ENCODE results near the gene P2RX1. TPM values are rescaled to one million over a fixed set of nuclear protein-coding genes. Genes with fewer than 3 reads are reported as not detected.

The P2RX1 gene
- total RNA-seq, 8 experiments from 2014 or later: 0.05 to 1.2 (median 0.29) TPM; not detected in 2

GRCh38 chr17:3947318-3947810, 31.1 kb upstream of the P2RX1 start:
- peaks cover 4 to 15% of the 10 kb centered on the region in 2 donors for H3K4me1 ChIP-seq (replicated peaks in 1 of 2)
- in situ Hi-C loops (cut with MboI; ENCODE audit: low pct_unique_long_range_greater_than_20kb in 2 of 9, low sequenced_read_pairs in 9 of 9, unreplicated experiment in 9 of 9): no loop called here

GRCh38 chr17:3946711-3947235, 30.5 kb upstream of the P2RX1 start:
- peaks cover 4 to 15% of the 10 kb centered on the region in 2 donors for H3K4me1 ChIP-seq (replicated peaks in 1 of 2)
- WGBS, 10 experiments: 83% methylated on average over 1 of the region's 5 CpGs; no CpG with 5 or more reads in 9 of the 10 experiments
- H3K4me3 ChIP-seq: no peak overlapping the region
- no peak overlapping the region for H3K27ac ChIP-seq
- in situ Hi-C loops (cut with MboI; ENCODE audit: low pct_unique_long_range_greater_than_20kb in 2 of 9, low sequenced_read_pairs in 9 of 9, unreplicated experiment in 9 of 9): no loop called here
- no peak for ATAC-seq (replicated peaks in 6 of 8)

More at GRCh38 chr17:3947318-3947810, 31.1 kb upstream of the P2RX1 start:
- WGBS, 10 experiments: 70 to 100% (median 91%) methylated on average over 1 to 14 of the region's 43 CpGs; no CpG with 5 or more reads in 5 of the 10 experiments
- ATAC-seq (replicated peaks in 6 of 8): no peak
- H3K27ac ChIP-seq: no peak overlapping the region
- no peak overlapping the region for H3K4me3 ChIP-seq

DNA sequence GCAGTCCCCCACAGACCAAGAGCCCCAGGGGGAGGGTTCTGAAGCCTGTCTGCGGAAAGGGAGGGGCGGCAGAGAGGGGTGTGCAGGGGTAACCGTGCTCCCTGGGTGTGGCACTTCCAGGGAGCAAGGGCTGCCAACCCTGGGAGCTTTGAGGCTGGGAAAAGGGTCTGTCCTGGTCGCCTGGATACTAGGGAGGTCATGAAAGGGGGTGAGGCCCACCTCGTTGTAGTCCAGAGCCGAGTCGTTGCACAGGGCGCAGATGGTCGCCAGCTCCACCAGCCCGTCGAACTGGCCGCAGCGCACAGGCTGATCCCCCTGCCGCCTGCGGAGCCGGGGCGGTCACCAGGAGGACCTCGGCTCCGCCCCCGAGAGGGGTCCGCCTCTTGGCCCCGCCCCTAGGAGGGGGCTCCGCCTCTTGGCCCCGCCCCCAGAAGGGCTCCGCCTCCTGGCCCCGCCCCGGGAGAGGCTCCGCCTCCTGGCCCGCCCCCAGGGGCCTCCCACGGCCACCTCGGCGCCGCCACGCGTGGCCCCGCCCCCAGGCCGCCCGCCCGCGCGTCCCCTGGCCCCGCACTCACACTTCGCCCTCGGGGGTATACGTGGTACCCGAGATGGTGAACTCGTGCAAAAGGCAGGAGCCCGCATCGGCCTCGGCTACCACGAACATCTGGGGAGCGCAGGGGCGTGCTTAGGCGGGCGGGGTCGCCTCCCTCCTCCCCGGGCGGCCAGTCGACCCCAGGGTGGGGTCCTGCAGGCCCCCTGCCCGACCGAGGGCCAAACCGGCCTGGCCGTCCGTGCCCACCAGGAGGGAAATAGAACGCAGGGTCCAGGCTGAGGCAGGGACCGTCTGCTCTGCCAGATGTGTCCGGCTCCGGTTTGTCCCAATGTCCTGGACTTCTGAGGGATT, 28.5 kb upstream of the P2RX1 start:
- in situ Hi-C loops (cut with MboI; ENCODE audit: low pct_unique_long_range_greater_than_20kb in 2 of 9, low sequenced_read_pairs in 9 of 9, unreplicated experiment in 9 of 9): no loop called here
- peak; percentile 81 to 95 (median 89) for ATAC-seq (replicated peaks in 6 of 8)
- 5 to 20% methylated on average over 1 to 11 of the region's 68 CpGs; no CpG with 5 or more reads in 8 of the 10 experiments for WGBS, 10 experiments

DNA sequence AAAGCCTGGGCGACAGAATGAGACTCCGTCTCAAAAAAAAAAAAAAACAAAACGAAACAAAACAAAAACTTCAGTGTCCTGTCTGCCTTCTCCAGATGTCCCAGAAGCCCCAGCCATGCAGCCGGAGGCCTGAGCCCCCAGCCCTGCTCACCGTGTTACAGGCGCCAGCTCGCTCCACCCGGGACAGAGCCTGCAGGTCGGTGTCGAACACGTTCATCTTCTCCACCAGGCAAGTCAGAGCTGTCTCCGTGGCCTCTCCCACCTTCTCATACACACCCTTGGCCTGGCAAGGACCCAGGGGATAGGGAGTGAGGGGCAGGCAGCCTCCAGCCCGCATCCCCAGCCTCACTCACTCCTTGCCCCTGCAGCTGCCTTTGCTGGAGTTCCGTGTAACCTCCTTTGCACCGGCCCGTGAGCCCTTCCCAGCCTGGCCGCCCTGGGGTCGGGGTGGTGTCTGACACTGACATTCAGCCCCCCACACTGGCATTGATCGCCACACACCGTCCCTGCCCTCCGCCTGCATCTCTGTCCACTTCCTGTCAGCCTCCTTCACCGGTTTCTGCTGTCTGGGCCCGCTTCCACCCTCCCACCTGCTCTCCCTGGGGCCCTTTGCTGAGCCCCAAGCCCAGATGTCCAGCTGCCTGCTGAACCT, 27.1 kb upstream of the P2RX1 start:
- Histone ChIP-seq H3K4me3 (no peak overlapping the region), H3K4me1 (replicated peaks in 1 of 2) (peaks cover 4 to 15% of the 10 kb centered on the region in 2 donors), H3K27ac (no peak overlapping the region)
- WGBS, 10 experiments: 62 to 100% (median 84%) methylated on average over 1 to 13 of the region's 23 CpGs; no CpG with 5 or more reads in 4 of the 10 experiments
- in situ Hi-C loops (cut with MboI; ENCODE audit: low pct_unique_long_range_greater_than_20kb in 2 of 9, low sequenced_read_pairs in 9 of 9, unreplicated experiment in 9 of 9): no loop called here
- no peak for ATAC-seq (replicated peaks in 6 of 8)

More for the DNA sequence above, 28.5 kb upstream of the P2RX1 start:
- Histone ChIP-seq H3K4me3 (peak overlapping the region; percentile 22 to 32 (median 28)), H3K4me1 (replicated peaks in 1 of 2) (peaks cover 4 to 15% of the 10 kb centered on the region in 2 donors), H3K27ac (peak overlapping the region in 1 of 2 donors; percentile 3)

- in situ Hi-C loops (cut with MboI; ENCODE audit: low pct_unique_long_range_greater_than_20kb in 2 of 9, low sequenced_read_pairs in 9 of 9, unreplicated experiment in 9 of 9): no loop called here
- H3K4me1 ChIP-seq (replicated peaks in 1 of 2): peaks cover 4 to 15% of the 10 kb centered on the region in 2 donors
Observed at GRCh38 chr17:3940965-3941698, 24.9 kb upstream of the P2RX1 start.

DNA sequence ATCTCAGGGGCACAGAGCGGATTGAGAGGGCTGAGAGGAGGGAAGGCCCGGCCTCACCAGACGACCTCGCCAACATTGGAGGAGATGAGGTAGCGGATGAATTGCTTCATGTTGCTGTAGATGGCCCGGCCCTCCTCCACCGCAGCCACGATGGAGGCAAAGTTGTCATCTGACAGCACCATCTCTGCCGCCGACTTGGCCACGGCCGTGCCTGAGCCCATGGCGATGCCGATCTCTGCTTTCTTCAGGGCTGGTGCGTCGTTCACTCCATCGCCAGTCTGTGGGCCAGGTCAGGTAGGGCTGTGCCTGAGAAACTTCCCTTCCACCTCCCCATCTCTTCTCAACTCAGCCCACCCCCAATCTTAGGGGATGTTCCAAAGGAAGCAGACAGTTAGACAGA, 21.1 kb upstream of the P2RX1 start:
- H3K4me1 ChIP-seq (replicated peaks in 1 of 2): no peaks in the 10 kb centered on the region
- WGBS, 10 experiments: 88 to 94% (median 90%) methylated on average over 3 to 4 of the region's 17 CpGs; no CpG with 5 or more reads in 7 of the 10 experiments
- no peak overlapping the region for H3K4me3 ChIP-seq
- no peak for ATAC-seq (replicated peaks in 6 of 8)
- no peak overlapping the region for H3K27ac ChIP-seq
- in situ Hi-C loops (cut with MboI; ENCODE audit: low pct_unique_long_range_greater_than_20kb in 2 of 9, low sequenced_read_pairs in 9 of 9, unreplicated experiment in 9 of 9): no loop called here

More at GRCh38 chr17:3940965-3941698, 24.9 kb upstream of the P2RX1 start:
- no peak overlapping the region for H3K4me3 ChIP-seq
- ATAC-seq (replicated peaks in 6 of 8): no peak
- H3K27ac ChIP-seq: no peak overlapping the region
- WGBS, 10 experiments: 80 to 97% (median 89%) methylated on average over 1 to 17 of the region's 48 CpGs; no CpG with 5 or more reads in 4 of the 10 experiments

DNA sequence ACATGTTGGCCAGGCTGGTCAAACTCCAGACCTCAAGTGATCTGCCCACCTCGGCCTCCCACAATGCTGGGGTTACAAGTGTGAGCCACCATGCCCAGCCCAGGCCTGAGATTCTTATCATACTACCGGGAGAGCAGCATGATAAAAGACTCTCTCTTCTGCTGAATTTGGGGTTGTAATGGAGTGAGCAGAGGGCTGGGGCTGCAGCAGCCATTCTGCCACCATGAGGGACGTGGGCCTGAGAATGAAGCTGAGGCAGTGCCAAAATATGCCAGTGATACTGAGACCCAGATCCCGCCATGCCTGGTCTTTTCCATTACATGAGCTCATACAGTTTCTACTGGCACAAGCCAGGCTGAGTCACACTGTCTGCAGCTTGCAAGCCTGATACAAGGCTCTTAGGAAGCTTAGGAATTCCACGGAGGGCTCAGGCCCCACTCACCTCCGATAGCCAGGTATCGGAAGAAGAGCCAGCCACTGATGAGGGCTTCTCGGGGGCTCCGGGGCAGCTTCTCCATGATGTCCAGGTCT, 19.6 kb upstream of the P2RX1 start:
- Histone ChIP-seq H3K4me3 (no peak overlapping the region), H3K4me1 (replicated peaks in 1 of 2) (no peaks in the 10 kb centered on the region), H3K27ac (no peak overlapping the region)
- ATAC-seq (replicated peaks in 6 of 8): peak in 1 of 8 experiments; percentile 31
- 67 to 96% methylated on average over 3 to 6 of the region's 9 CpGs; no CpG with 5 or more reads in 8 of the 10 experiments for WGBS, 10 experiments
- in situ Hi-C loops (cut with MboI; ENCODE audit: low pct_unique_long_range_greater_than_20kb in 2 of 9, low sequenced_read_pairs in 9 of 9, unreplicated experiment in 9 of 9): no loop called here

GRCh38 chr17:3935140-3935542, 18.9 kb upstream of the P2RX1 start:
- peak; percentile 84 to 100 (median 92) for ATAC-seq (replicated peaks in 6 of 8)
- in situ Hi-C loops (cut with MboI; ENCODE audit: low pct_unique_long_range_greater_than_20kb in 2 of 9, low sequenced_read_pairs in 9 of 9, unreplicated experiment in 9 of 9): no loop called here
- no peak overlapping the region for H3K27ac ChIP-seq
- WGBS, 10 experiments: 17 to 83% (median 40%) methylated on average over 1 to 7 of the region's 10 CpGs; no CpG with 5 or more reads in 4 of the 10 experiments
- no peaks in the 10 kb centered on the region for H3K4me1 ChIP-seq (replicated peaks in 1 of 2)
- H3K4me3 ChIP-seq: no peak overlapping the region

GRCh38 chr17:3929764-3930163, 13.5 kb upstream of the P2RX1 start:
- Histone ChIP-seq H3K27ac (no peak overlapping the region), H3K4me1 (replicated peaks in 1 of 2) (peaks cover 8 to 29% of the 10 kb centered on the region in 2 donors), H3K4me3 (no peak overlapping the region)
- in situ Hi-C loops (cut with MboI; ENCODE audit: low pct_unique_long_range_greater_than_20kb in 2 of 9, low sequenced_read_pairs in 9 of 9, unreplicated experiment in 9 of 9): no loop called here
- ATAC-seq (replicated peaks in 6 of 8): no peak
- no CpG with 5 or more reads among the region's 1 CpG for WGBS, 10 experiments

DNA sequence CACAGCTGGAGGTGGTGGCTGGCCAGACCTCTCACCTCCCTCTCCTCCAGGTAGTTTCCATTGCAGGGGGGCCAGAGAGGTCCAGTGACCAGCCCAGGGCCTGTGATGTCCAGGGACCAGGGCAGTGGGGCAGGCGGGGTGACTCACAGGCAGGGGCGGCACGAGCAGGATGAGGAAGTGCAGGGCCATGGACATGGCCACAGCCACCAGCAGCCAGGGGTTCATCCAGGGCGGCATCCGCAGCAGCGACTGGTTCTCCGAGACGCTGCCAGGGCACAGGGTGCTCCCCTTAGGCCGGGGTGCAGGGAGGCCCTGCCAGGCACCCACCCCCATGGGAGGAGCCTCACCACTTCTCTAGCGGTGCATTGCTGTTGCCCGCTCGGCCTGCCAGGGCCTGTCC, 12.9 kb upstream of the P2RX1 start:
- no peak overlapping the region for H3K27ac ChIP-seq
- in situ Hi-C loops (cut with MboI; ENCODE audit: low pct_unique_long_range_greater_than_20kb in 2 of 9, low sequenced_read_pairs in 9 of 9, unreplicated experiment in 9 of 9): no loop called here
- no peak for ATAC-seq (replicated peaks in 6 of 8)
- H3K4me1 ChIP-seq (replicated peaks in 1 of 2): peaks cover 14 to 34% of the 10 kb centered on the region in 2 donors
- H3K4me3 ChIP-seq: no peak overlapping the region
- no CpG with 5 or more reads among the region's 12 CpGs for WGBS, 10 experiments

DNA sequence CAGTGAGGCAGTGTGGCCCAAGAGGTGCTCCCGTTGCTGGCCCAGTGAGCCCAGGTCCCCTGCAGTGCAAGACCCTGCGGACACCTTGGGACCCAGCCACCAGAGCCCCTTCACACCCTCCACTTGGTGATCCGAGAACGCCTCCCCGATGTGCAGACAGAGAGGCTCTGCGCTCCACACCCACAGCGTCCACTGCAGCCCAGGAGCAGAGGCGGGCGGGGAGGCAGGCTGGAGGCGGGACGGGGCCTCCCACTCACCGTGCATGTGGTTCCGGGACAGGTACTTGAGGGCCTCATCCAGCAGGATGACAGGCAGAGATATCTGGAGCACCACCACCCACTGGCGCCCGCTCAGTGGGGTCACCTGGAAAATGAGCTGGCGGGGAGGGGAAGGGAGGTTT, 12.1 kb upstream of the P2RX1 start:
- in situ Hi-C loops (cut with MboI; ENCODE audit: low pct_unique_long_range_greater_than_20kb in 2 of 9, low sequenced_read_pairs in 9 of 9, unreplicated experiment in 9 of 9): no loop called here
- H3K4me1 ChIP-seq (replicated peaks in 1 of 2): peaks cover 21 to 42% of the 10 kb centered on the region in 2 donors
- H3K4me3 ChIP-seq: no peak overlapping the region
- peak in 1 of 8 experiments; percentile 51 for ATAC-seq (replicated peaks in 6 of 8)
- no peak overlapping the region for H3K27ac ChIP-seq
- WGBS, 10 experiments: 94 to 100% methylated on average over 2 to 6 of the region's 16 CpGs; no CpG with 5 or more reads in 8 of the 10 experiments

Measured in motor neuron (in vitro differentiated cells).